ENCODE measurements around the gene TIMM10.

DNA sequence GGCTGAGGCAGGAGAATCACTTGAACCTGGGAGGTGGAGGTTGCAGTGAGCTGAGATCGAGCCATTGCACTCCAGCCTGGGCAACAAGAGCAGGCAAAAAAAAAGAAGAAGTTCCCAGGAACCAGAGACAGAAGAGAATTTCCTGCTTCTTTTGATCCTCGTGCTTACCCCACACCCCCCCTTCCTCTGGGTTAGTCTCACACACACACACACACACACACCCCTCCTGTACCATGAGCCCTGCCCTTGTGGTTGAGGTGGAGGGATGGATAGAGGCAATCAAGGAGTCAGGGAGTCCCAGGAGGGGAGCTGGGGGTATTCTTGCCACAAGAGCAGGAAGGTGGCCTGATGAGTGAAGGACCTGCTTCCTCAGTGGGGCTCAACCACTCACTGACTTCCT is 41.1 kb upstream of the TIMM10 start:
- TF ChIP-seq, protein P1, sequence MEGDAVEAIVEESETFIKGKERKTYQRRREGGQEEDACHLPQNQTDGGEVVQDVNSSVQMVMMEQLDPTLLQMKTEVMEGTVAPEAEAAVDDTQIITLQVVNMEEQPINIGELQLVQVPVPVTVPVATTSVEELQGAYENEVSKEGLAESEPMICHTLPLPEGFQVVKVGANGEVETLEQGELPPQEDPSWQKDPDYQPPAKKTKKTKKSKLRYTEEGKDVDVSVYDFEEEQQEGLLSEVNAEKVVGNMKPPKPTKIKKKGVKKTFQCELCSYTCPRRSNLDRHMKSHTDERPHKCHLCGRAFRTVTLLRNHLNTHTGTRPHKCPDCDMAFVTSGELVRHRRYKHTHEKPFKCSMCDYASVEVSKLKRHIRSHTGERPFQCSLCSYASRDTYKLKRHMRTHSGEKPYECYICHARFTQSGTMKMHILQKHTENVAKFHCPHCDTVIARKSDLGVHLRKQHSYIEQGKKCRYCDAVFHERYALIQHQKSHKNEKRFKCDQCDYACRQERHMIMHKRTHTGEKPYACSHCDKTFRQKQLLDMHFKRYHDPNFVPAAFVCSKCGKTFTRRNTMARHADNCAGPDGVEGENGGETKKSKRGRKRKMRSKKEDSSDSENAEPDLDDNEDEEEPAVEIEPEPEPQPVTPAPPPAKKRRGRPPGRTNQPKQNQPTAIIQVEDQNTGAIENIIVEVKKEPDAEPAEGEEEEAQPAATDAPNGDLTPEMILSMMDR (IDR thresholded peaks at IDR 0.05), result no peak
- TF ChIP-seq POLR2AphosphoS5 (IDR thresholded peaks at IDR 0.05; ENCODE audit: low read depth, low read length), result no peak
- TF ChIP-seq, protein P2, sequence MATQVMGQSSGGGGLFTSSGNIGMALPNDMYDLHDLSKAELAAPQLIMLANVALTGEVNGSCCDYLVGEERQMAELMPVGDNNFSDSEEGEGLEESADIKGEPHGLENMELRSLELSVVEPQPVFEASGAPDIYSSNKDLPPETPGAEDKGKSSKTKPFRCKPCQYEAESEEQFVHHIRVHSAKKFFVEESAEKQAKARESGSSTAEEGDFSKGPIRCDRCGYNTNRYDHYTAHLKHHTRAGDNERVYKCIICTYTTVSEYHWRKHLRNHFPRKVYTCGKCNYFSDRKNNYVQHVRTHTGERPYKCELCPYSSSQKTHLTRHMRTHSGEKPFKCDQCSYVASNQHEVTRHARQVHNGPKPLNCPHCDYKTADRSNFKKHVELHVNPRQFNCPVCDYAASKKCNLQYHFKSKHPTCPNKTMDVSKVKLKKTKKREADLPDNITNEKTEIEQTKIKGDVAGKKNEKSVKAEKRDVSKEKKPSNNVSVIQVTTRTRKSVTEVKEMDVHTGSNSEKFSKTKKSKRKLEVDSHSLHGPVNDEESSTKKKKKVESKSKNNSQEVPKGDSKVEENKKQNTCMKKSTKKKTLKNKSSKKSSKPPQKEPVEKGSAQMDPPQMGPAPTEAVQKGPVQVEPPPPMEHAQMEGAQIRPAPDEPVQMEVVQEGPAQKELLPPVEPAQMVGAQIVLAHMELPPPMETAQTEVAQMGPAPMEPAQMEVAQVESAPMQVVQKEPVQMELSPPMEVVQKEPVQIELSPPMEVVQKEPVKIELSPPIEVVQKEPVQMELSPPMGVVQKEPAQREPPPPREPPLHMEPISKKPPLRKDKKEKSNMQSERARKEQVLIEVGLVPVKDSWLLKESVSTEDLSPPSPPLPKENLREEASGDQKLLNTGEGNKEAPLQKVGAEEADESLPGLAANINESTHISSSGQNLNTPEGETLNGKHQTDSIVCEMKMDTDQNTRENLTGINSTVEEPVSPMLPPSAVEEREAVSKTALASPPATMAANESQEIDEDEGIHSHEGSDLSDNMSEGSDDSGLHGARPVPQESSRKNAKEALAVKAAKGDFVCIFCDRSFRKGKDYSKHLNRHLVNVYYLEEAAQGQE (IDR thresholded peaks at IDR 0.05; ENCODE audit: insufficient read depth in 1 of 2, low read depth in 2 of 2, low read length in 1 of 2), result no peak
- TF ChIP-seq TCF7L2 (IDR thresholded peaks at IDR 0.05; ENCODE audit: low read depth, low read length), result no peak
- TF ChIP-seq SIN3A (IDR thresholded peaks at IDR 0.05; ENCODE audit: borderline replicate concordance, insufficient read depth, low read depth, low read length), result no peak
